Panc1 (cell line): ENCODE measurements around the gene APEH. TPM values are rescaled to one million over a fixed set of nuclear protein-coding genes. Genes with fewer than 3 reads are reported as not detected.

Experiments
- ATAC-seq: fragments of 200-7000 bp; cut with Tn5 transposase; 2 replicates; pipeline ENCODE4 v1.9.1; 2020; ENCODE audit warnings: mild to moderate bottlenecking, moderate library complexity
- BruUV-seq: library from RNA; stranded (reverse); fragments of 400-500 nt; replicated peaks from 2 replicates; lab custom pipeline; 2021; lab: Mats Ljungman, UMichigan
- CTCF ChIA-PET: fragments of 300-600 bp; sonication (Branson Sonifier 250); formaldehyde crosslinking; loops from one replicate; lab custom pipeline; 2022; ENCODE audit warnings: antibody characterized with exemption; lab: Charles Lee
- POLR2A ChIA-PET: fragments of 300-600 bp; sonication (Branson Sonifier 250); formaldehyde crosslinking; loops from one replicate; lab custom pipeline; 2022; ENCODE audit warnings: antibody characterized with exemption; lab: Charles Lee
- DNase-seq: peaks from one replicate; pipeline ENCODE4 v3.0.0-alpha.2; 2010; ENCODE audit warnings: low read depth, low spot score
- H3K27ac ChIP-seq: 2 replicates; pipeline ENCODE4 v1.5.1; 2011; ENCODE audit warnings: mild to moderate bottlenecking, low read length, inconsistent platforms
- H3K27me3 ChIP-seq: fragments of 200-500 bp; sonication (Bioruptor generic); 2 replicates; pipeline ENCODE4 v1.6.0; 2014; ENCODE audit warnings: low read length, inconsistent platforms; ENCODE audit not compliant: control insufficient read depth, insufficient read depth
- H3K36me3 ChIP-seq: fragments of 200-500 bp; sonication (Bioruptor generic); 2 replicates; pipeline ENCODE4 v1.5.1; 2014; ENCODE audit warnings: inconsistent platforms, mild to moderate bottlenecking, low read length, moderate library complexity; ENCODE audit not compliant: control insufficient read depth, insufficient read depth
- H3K4me1 ChIP-seq: 2 replicates; pipeline ENCODE4 v1.5.1; 2011; ENCODE audit warnings: inconsistent platforms, mild to moderate bottlenecking, low read length, moderate library complexity; ENCODE audit not compliant: control insufficient read depth, insufficient read depth
- H3K4me3 ChIP-seq, 2 experiments: 2 replicates each; pipeline ENCODE4 v1.5.1; 2011 to 2012; ENCODE audit warnings: low read depth in 2 of 2, low read length in 2 of 2, mild to moderate bottlenecking in 2 of 2, inconsistent platforms in 1 of 2, moderate library complexity in 1 of 2
- H3K9me3 ChIP-seq: fragments of 200-500 bp; sonication (Bioruptor generic); 2 replicates; pipeline ENCODE4 v1.5.1; 2014; ENCODE audit warnings: low read depth, mild to moderate bottlenecking, inconsistent platforms, low read length, moderate library complexity; ENCODE audit not compliant: control insufficient read depth, insufficient read depth
- CTCF ChIP-seq: fragments of 450-650 bp; IDR thresholded peaks from 2 replicates; pipeline ENCODE4 v1.5.1; 2017; ENCODE audit warnings: mild to moderate bottlenecking
- POLR2AphosphoS5 ChIP-seq: IDR thresholded peaks from 2 replicates; pipeline ENCODE4 v1.6.1; 2012; ENCODE audit warnings: mild to moderate bottlenecking, low read depth, low read length, moderate library complexity
- REST ChIP-seq, 2 experiments: IDR thresholded peaks; 2 replicates each; pipeline ENCODE4 v1.6.1; 2011 to 2012; ENCODE audit warnings: low read depth in 2 of 2, control low read depth in 1 of 2, low read length in 1 of 2, mild to moderate bottlenecking in 1 of 2, moderate library complexity in 1 of 2; ENCODE audit not compliant: insufficient read depth in 1 of 2
- SIN3A ChIP-seq: IDR thresholded peaks from 2 replicates; pipeline ENCODE4 v1.6.1; 2012; ENCODE audit warnings: low read depth, mild to moderate bottlenecking, low read length, moderate library complexity, borderline replicate concordance; ENCODE audit not compliant: insufficient read depth
- TCF7L2 ChIP-seq: IDR thresholded peaks from 2 replicates; pipeline ENCODE4 v1.6.1; 2011; ENCODE audit warnings: mild to moderate bottlenecking, low read depth, low read length, inconsistent platforms
- in situ Hi-C: cut with HindIII; loops from 2 replicates; pipeline ENCODE4 v1.10.0; 2016; ENCODE audit warnings: low sequenced_read_pairs, low pct_unique_long_range_greater_than_20kb
- intact Hi-C: fragments of 100-400 bp; cut with micrococcal nuclease; formaldehyde crosslinking; loops from one replicate; pipeline ENCODE4 v1.10.0; 2022; ENCODE audit not compliant: unreplicated experiment
- total RNA-seq: library from RNA; stranded (reverse); gene quantifications from one replicate; pipeline ENCODE4 v1.2.1, GENCODE V29; 2021; ENCODE audit not compliant: unreplicated experiment

The APEH gene
- total RNA-seq, 1 experiment from 2014 or later, result 131 TPM

- no TSS peak for BruUV-seq
- in situ Hi-C loops, result no loop called here
- ChIA-PET POLR2A (no interaction called here), CTCF (no interaction called here)
- Histone ChIP-seq H3K4me1 (peaks cover 16% of the 10 kb centered on the region), H3K36me3 (peaks cover 3% of the 10 kb centered on the region), H3K9me3 (no peaks in the 10 kb centered on the region), H3K27me3 (no peaks in the 10 kb centered on the region), H3K27ac (no peak overlapping the region), H3K4me3 (no peak overlapping the region)
- TF ChIP-seq SIN3A (no peak), REST (IDR thresholded peaks at IDR 0.05; ENCODE audit: insufficient read depth in 1 of 2, low read depth in 2 of 2, low read length in 1 of 2) (no peak), CTCF (no peak), TCF7L2 (no peak), POLR2AphosphoS5 (no peak)
- ATAC-seq (no peak), DNase-seq (no peak)
- intact Hi-C loops, result no loop called here
These were observed 51.9 kb downstream of the APEH start for GRCh38 chr3:49725906-49726681.

GRCh38 chr3:49727154-49727923 is 53.2 kb downstream of the APEH start:
- Histone ChIP-seq H3K4me3 (no peak overlapping the region), H3K27me3 (no peaks in the 10 kb centered on the region), H3K9me3 (no peaks in the 10 kb centered on the region), H3K27ac (no peak overlapping the region), H3K36me3 (peaks cover 5% of the 10 kb centered on the region), H3K4me1 (peaks cover 14% of the 10 kb centered on the region)
- in situ Hi-C loops (no loop called here), intact Hi-C loops (no loop called here)
- no TSS peak for BruUV-seq
- DNase-seq (no peak), ATAC-seq (no peak)
- TF ChIP-seq REST (IDR thresholded peaks at IDR 0.05; ENCODE audit: insufficient read depth in 1 of 2, low read depth in 2 of 2, low read length in 1 of 2) (no peak), CTCF (no peak), POLR2AphosphoS5 (no peak), TCF7L2 (no peak), SIN3A (no peak)
- CTCF ChIA-PET, result no interaction called here
- POLR2A ChIA-PET, result no interaction called here
